NCI-H345 treated with DMSO at 0.1 percent for 48 hours (cell line): ENCODE data around the gene C5.

Experiments
- DNase-seq: peaks from one replicate; lab custom pipeline; 2025; ENCODE audit not compliant: unreplicated experiment; lab: John Stamatoyannopoulos, UW

The C5 gene

DNA sequence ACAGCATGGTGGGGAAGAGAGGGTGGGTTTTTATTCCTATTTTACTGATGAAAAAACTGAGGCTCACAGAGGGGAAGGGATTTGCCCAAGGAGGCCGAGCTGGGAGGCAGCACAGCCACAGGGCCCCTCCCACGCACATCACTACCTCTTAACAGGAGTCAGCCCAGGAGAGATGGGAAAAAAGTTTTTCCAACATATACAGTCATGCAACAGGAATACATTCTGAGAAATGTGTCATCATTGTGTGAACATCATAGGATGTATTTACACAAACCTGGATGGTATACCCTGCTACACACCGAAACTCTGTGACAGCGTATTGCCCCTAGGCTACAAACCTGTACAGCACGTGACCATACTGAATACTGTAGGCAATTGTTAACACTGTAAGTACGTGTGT lies 135.1 kb downstream of the C5 start:
- DNase-seq, result no peak

DNA sequence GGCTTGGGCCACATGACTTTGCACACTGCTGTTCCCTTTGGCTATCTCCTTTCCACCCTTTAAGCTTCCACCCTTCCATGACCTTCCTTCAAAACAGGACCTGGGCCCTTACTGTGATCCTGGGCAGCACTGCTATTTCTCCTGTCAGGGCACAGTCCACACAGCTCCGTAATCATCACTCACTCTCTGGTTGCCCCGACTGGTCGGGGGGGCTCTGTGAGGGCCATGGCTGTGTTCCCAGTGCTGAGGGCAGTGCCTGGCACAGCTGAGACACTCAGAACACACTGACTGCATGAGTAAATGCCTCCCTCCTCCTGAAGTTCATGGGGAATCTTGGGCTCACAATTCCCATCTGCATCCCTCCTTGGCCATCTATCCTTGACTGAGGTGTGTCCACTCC lies 135.7 kb downstream of the C5 start:
- DNase-seq, result no peak

DNA sequence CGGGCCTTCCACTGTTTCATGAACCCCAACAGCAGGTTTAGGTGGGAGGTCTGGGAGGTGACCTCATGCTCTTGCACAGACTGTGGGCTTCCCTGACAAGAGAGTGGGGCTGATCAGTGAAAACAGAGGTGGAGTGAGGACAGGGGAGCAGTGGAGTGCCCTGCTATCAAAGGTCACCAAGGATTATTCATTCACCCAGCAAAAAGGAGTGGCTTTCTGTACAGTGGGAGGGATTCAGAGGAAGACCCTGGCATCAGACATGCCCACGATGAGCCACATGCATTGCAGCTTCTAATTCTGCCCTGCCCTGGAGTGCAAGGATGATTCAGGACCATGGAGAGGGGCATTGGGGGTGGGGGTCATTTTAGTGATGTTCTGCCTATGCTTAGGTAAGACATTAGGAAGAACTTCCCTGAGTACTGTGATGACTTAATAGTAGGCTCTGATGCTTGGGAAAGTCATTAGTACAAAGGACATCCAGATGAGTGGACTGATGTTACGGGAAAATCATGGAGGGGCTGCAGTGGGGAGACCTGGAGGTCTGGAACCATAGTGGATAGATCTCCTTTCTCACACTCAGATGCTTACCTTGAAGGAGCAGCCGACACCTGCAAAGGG lies 136.3 kb downstream of the C5 start:
- DNase-seq, result no peak

DNA sequence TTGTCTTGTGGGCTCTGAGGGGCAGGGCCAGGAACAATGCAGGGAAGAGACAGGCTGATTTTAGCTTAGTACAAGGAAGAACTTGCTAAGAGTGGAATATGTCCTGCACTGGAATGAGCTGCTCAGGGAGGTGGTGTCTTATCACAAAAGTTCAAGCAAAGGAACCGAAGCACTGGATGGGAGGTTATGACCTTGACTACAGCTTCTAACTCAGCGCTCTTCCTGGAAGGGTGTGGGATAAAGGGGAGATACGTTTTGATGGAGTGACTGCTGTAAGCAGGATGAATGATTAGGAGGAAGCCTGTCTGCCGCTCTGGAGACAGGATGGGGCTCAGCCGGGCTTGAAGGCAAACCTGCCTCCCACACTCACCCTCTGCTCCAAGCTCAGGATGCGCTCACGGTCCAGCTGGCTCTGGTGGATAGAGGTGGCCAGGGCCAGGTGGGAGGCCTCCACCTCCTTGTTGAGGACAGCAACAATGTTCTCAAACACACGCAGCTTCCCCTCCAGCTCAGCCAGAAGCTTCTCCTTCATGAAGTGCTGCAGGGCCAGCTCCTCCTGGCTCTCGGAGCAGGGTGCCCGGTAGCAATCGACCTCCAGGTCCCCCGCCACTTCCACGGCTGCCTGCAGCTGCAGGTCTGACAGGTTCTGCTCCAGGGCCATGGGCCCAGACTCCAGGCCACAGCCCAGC lies 137.0 kb downstream of the C5 start:
- no peak for DNase-seq

DNA sequence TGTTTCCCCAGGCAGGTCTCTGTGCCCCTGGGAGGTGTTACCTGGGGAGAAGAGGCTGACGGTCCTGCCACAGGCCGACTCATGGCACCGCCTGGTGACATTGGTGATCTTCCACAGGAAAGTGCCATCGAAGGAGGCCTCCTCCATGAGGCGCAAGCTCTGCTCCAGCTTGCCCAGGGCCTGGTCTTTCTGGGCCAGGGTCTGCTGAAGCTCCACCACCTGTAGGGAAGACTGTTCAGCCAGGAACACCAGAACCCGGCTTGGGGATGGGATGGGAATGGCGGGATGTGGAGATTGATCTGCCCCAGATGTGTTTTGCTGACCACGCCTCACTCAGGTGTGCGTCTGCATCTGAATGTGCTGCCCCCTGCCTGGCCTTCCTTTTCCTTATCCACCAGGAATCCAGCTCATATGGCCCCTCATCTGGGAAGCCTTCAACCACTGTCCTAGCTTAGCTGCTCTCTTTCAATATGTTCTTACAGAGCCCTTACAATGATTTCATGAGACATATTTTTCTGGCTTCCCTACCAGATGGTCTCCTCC lies 138.7 kb downstream of the C5 start:
- no peak for DNase-seq

DNA sequence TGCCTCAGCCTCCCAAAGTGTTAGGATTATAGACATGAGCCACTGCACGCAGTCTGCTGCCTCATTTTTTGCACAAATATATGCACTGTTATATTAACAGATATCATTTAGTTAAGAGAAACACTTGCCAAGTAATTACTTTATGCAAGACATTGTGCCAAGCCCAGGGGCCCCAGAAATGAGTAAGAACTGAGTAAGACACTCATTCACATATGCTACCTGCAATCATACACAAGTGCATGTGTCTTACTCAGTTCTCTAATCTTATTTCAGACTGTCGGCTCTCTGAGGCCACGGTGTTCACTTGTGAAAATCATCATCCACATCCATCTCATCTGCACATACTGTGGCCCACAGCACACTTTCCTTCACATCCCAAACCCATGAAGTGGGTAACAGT lies 139.4 kb downstream of the C5 start:
- no peak for DNase-seq

DNA sequence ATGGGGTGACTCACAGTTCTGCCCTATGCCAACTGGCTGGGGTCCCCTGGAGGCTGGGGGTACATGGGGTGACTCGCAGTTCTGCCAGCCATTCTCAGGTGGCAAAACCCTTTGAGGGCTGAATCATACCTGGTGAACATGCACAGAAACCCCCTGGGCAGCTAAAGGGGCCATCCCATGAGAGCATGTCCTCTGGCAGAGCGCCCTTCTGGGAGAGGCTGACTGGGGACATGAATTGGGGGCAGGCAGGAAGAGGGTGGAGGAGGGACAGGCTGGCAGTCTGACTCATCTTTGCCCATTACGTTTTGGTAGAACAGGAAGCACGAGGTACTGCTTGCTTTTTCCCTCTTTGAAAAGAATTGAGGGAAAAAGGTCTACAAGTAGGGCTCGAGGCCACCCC lies 140.2 kb downstream of the C5 start:
- DNase-seq, result no peak

DNA sequence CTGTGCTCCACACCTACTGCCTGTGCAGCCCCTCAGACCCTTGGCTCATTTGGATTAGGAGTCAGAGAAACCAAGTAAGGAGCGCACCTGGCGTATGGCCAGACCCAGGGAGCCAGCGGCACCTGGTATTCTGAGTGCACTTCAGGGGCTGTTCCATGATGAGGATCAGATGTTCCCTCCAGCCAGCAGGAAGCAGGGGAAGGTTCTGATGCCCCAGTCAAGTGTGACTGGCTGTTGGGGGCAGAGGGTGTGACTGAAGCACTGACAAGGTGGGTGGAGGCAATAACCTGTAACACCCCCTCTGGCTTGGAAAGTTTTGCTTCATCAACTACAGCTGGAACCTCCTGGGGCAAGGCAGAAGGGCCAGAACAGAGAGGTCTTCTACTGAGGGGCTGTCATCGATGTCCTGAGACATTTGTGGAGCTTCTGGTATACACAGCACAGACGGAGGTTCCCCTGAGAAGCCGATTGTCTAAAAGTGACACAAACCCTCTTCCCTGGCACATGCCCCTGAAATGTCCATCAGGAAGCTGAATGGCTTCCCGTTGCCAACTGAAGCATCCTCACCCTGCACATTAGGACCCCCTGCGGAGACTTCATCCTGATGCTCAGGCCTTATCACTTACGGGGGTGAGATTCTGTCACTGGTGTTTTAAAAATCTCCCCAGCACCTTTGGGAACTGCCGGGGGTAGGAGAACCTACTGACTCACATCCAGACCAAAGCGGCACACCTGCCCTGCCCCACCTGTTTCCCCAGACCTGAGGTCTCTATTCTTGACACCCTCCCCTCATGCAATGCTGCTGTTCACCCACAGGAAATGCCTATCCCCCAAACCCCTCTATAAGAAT lies 144.5 kb downstream of the C5 start:
- DNase-seq, result peak; percentile 26

DNA sequence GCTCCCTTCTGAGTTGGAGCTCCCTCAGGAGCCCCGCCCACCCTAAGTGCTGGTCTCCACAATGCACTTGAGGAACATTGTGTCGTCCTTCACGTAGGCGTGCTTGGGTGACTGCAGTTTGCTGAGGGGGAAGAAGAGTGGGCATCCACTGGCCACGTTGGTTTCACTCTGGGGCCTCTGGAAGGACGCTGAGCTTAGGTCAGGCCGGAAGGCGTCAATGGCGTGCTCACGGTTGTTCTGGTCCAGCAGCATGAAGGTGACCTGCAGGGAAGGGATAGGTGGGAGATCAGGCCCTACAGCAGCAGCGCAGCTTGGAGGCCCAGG lies 145.1 kb downstream of the C5 start:
- no peak for DNase-seq

DNA sequence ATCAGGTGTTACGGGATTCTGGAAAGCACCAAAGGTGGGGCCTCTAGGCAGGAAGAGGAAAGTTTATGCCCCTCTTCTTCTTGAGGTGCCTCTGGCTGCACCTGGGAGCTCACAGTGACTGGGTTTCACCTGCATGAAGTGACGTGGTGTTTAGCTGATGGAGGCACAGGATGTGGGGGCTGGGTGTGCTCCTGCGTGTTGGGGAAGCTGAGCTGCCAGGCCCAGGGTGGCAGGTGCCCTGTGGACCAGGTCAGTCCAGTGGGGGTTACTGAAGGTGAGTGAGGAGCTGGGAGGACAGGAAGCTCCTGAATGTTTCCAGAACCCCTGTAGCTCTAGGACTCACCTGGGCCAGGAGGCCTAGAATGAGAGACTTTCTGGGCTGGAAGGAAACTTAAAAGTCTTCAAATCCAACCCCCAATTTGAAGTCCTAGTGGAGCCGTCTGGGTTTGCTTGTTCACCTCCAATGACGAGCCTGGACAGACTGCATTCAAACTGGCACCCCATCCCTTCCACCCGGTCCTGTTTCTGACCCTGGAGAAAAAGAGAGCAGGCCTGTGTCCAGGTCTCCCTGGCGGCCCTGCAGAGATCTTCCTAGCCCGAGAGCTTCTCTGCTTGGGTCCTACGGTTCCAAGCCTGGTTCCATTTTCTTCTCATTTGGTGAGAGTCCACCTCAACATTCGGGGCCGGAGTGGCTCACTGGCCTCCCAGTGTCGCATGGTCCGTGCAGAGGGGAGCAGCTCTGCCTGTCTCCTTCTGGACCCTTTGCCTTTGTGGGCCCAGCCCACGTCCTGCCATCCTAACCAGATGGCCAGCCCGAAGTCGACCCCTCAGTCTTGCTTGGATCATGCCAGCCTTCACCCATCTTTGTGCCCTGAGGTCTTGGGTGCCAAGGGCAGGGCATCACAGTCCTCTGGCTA lies 145.8 kb downstream of the C5 start:
- DNase-seq, result no peak

DNA sequence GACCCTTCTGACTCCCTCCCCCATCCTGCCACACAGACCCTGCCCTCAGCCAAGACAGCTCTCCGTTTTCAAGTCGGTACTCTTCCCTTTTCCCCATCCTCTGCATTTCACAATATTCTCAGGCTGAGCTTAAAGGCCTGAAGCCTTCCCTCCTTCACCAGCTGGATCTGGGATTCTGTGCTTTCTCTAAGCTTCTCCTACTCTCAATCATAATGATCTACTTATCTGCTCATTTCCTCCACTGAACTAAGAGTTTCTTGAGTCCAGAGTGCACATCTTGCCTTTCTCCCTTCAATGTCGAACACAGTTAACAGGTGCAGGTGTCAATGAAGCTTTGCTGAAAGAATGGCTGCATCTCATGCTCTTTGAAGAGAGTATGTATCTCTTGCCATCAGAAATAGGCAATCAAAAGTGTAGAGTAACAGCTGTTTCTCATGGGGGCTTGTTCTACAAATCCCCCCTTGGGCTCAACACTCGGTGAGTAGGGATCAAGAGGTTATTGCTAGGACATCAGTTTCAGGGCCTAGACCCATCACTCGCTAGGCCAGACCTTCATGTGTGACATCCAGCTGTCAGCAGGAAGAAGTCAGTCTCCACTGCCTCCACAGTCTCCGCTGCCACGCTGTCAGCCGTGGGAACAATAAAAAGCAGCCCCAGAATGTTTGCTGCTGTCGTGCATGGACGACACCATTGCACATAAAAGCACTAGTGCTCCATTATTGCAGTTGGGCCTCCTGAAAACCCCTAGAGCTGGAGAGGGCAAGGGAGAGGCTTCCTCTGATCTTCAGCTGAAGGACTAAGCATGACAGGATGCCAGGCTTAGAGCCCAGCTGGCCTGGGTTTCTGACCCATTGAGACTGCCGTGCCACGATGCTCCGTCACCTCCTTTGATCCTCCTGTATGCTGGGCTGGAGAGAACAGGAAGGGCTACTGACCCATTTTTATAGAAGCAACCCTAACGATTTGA lies 147.2 kb downstream of the C5 start:
- DNase-seq, result no peak
